ENCODE data around the gene PHLDB3.

DNA sequence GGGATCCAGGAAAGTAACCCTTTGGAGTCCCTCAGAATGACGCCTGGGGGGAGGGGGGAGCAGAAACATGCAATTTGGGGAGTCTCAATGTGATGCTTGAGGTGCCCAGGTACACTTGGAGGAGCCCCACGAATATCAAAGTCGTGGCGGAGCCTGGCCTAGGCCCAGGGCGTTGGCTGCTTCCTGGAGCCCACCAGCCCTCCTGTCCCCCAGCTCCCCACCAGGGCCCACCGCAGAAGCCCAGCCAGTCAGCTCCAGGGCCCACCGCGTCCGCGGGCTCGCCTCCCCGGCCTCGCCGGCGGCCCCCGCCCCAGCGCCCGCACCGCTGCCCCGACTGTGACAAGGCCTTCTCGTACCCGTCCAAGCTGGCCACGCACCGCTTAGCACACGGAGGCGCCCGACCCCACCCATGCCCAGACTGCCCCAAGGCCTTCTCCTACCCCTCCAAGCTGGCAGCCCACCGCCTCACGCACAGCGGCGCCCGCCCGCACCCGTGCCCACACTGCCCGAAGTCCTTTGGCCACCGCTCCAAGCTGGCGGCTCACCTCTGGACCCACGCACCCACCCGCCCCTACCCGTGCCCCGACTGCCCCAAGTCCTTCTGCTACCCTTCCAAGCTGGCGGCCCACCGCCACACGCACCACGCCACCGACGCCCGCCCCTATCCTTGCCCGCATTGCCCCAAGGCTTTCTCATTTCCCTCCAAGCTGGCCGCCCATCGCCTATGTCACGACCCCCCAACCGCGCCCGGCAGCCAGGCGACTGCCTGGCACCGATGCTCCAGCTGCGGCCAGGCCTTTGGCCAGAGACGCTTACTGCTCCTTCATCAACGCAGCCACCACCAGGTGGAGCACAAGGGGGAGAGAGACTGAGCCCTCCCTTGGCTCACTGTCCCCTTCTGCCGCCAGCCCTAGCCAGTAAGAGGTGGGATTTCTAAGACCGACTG, 30.5 kb upstream of the PHLDB3 start:
- TF ChIP-seq NFKB2 (CRISPR knock-in tag; IDR thresholded peaks at IDR 0.05; ENCODE audit: borderline replicate concordance) (no peak), SMYD3 (CRISPR knock-in tag; IDR thresholded peaks at IDR 0.05) (no peak), PRPF4 (IDR thresholded peaks at IDR 0.05; ENCODE audit: low read depth, low read length, poor library complexity, severe bottlenecking) (no peak), SAFB2 (CRISPR knock-in tag; IDR thresholded peaks at IDR 0.05; ENCODE audit: borderline replicate concordance, low read depth) (no peak), ZNF761 (CRISPR knock-in tag; conservative IDR thresholded peaks at IDR 0.05) (no peak), ETV6 (CRISPR knock-in tag; conservative IDR thresholded peaks at IDR 0.05) (no peak), HDAC1 (CRISPR knock-in tag; IDR thresholded peaks at IDR 0.05) (no peak)
- TF ChIP-seq, protein P1, sequence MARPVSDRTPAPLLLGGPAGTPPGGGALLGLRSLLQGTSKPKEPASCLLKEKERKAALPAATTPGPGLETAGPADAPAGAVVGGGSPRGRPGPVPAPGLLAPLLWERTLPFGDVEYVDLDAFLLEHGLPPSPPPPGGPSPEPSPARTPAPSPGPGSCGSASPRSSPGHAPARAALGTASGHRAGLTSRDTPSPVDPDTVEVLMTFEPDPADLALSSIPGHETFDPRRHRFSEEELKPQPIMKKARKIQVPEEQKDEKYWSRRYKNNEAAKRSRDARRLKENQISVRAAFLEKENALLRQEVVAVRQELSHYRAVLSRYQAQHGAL (CRISPR knock-in tag; IDR thresholded peaks at IDR 0.05; ENCODE audit: not compliant biosample characterization): no peak
